BE2C (cell line): ENCODE results near the gene CDC20.

ENCODE experiments used
- DNase-seq: peaks from one replicate; pipeline ENCODE4 v3.0.0-alpha.2; 2020
- H3K27me3 ChIP-seq: fragments of 250-450 bp; sonication (Bioruptor Pico); 2 replicates; pipeline ENCODE4 v1.5.1; 2020; ENCODE audit warnings: mild to moderate bottlenecking
- H3K36me3 ChIP-seq: fragments of 250-450 bp; sonication (Bioruptor Pico); 2 replicates; pipeline ENCODE4 v1.5.1; 2020; ENCODE audit warnings: mild to moderate bottlenecking
- H3K4me1 ChIP-seq: fragments of 250-450 bp; sonication (Bioruptor Pico); 2 replicates; pipeline ENCODE4 v1.5.1; 2020
- H3K4me3 ChIP-seq: 2 replicates; pipeline ENCODE4 v1.5.1; 2011; ENCODE audit warnings: low read depth, low read length
- H3K9me3 ChIP-seq: fragments of 250-450 bp; sonication (Bioruptor Pico); 2 replicates; pipeline ENCODE4 v1.5.1; 2020
- TF ChIP-seq, protein P1 (sequence below): IDR thresholded peaks from 2 replicates; pipeline ENCODE4 v1.5.1; 2012; ENCODE audit warnings: mild to moderate bottlenecking, low read depth, low read length

Gene CDC20

DNA sequence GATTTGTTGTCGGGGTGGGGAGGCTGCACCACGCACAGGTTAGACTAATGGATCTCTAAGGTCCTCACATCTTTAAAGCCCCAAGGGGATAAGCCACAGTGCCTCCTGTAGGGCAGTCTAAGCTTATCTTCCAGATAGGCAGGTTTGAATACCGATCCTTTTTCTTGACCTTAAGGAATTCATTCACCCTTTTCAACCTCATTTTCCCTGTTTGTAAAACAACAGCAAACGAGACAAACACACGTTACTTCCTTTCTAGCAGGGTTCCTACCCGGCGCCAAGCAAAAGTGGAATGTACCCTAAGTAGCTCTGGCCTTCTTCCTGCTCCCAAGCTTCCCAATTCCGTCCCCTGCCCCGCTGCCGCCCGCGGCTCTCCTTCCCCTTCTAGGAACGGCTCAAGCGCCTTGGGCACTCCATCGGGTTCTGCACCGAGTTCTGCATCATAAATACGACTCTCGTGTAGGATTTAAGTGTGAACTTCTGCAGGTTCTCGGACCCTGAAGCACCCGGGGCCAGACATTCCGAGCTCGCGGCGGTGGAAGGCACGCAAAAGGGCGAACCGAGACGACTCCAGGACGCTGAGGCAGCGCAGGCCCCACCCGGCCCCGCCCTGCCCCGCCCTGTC is 548 bp upstream of the CDC20 start:
- peaks cover 24% of the 10 kb centered on the region for H3K36me3 ChIP-seq
- TF ChIP-seq, protein P1, sequence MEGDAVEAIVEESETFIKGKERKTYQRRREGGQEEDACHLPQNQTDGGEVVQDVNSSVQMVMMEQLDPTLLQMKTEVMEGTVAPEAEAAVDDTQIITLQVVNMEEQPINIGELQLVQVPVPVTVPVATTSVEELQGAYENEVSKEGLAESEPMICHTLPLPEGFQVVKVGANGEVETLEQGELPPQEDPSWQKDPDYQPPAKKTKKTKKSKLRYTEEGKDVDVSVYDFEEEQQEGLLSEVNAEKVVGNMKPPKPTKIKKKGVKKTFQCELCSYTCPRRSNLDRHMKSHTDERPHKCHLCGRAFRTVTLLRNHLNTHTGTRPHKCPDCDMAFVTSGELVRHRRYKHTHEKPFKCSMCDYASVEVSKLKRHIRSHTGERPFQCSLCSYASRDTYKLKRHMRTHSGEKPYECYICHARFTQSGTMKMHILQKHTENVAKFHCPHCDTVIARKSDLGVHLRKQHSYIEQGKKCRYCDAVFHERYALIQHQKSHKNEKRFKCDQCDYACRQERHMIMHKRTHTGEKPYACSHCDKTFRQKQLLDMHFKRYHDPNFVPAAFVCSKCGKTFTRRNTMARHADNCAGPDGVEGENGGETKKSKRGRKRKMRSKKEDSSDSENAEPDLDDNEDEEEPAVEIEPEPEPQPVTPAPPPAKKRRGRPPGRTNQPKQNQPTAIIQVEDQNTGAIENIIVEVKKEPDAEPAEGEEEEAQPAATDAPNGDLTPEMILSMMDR: peak; percentile 27; the same call in 1 of the 2 replicates
- DNase-seq: peak; percentile 18
- no peaks in the 10 kb centered on the region for H3K27me3 ChIP-seq
- H3K4me1 ChIP-seq: no peaks in the 10 kb centered on the region
- H3K9me3 ChIP-seq: no peaks in the 10 kb centered on the region
- peak overlapping the region; percentile 76 for H3K4me3 ChIP-seq

DNA sequence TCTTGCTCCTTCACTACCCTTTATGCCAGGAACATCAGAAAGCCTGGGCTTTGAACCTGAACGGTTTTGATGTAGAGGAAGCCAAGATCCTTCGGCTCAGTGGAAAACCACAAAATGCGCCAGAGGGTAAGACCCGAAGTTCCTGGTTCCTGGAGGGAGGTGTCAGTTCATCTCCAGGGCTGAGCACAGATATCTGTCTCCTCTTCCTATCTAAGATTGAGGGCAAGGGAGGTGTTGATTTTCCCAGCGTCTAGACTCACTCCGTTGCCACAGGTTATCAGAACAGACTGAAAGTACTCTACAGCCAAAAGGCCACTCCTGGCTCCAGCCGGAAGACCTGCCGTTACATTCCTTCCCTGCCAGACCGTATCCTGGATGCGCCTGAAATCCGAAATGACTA is 915 bp downstream of the CDC20 start:
- no peaks in the 10 kb centered on the region for H3K4me1 ChIP-seq
- H3K36me3 ChIP-seq: peaks cover 27% of the 10 kb centered on the region
- no peaks in the 10 kb centered on the region for H3K27me3 ChIP-seq
- TF ChIP-seq, protein P1: no peak
- H3K9me3 ChIP-seq: no peaks in the 10 kb centered on the region
- H3K4me3 ChIP-seq: peak overlapping the region; percentile 73
- no peak for DNase-seq

DNA sequence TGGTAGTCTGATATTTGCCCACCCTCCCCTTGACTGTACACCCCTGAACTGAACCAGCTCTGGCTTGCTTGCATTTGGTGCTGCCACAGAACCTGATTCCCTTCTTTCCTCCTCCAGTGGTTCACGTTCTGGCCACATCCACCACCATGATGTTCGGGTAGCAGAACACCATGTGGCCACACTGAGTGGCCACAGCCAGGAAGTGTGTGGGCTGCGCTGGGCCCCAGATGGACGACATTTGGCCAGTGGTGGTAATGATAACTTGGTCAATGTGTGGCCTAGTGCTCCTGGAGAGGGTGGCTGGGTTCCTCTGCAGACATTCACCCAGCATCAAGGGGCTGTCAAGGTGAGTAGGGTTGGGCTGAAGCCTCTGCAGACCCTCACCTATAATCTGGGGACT is 1.8 kb downstream of the CDC20 start:
- peaks cover 27% of the 10 kb centered on the region for H3K36me3 ChIP-seq
- peak overlapping the region; percentile 73 for H3K4me3 ChIP-seq
- TF ChIP-seq, protein P1: no peak
- H3K27me3 ChIP-seq: no peaks in the 10 kb centered on the region
- no peak for DNase-seq
- H3K4me1 ChIP-seq: no peaks in the 10 kb centered on the region
- H3K9me3 ChIP-seq: no peaks in the 10 kb centered on the region

DNA sequence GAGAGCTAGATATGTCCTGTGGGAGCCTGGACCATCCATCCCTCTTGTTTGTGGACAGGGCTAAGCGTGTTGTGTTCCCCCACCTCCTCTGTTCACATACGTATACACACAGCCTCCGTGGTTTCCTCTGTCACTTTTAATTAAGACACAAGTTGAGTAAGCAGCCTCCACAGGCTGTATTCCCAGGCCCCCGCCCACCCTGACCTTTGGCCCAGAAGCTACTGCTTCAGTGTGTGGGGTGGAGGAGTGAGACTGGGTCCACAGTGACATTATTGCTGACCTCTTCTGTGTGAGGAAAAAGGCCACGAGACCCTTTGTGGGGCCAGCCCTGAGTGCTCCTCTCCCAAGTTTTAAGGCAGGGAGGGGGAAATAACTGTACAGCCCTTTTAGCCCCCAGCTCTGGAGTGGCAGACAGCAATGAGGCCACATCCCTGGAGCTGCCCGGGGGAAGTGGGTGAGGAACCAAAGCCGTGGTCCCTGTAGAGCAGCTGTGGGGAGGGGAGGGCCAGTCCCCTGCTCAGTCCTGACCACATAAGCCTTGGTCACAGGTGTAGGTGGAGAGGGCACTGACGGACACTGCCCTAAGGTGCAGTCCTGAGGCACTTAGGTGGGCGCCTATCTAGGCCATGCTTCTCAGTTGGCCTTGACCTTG is 4.6 kb downstream of the CDC20 start:
- Histone ChIP-seq H3K27me3 (no peaks in the 10 kb centered on the region), H3K4me3 (no peak overlapping the region), H3K4me1 (no peaks in the 10 kb centered on the region), H3K36me3 (peaks cover 27% of the 10 kb centered on the region), H3K9me3 (no peaks in the 10 kb centered on the region)
- TF ChIP-seq, protein P1: no peak
- DNase-seq: no peak

DNA sequence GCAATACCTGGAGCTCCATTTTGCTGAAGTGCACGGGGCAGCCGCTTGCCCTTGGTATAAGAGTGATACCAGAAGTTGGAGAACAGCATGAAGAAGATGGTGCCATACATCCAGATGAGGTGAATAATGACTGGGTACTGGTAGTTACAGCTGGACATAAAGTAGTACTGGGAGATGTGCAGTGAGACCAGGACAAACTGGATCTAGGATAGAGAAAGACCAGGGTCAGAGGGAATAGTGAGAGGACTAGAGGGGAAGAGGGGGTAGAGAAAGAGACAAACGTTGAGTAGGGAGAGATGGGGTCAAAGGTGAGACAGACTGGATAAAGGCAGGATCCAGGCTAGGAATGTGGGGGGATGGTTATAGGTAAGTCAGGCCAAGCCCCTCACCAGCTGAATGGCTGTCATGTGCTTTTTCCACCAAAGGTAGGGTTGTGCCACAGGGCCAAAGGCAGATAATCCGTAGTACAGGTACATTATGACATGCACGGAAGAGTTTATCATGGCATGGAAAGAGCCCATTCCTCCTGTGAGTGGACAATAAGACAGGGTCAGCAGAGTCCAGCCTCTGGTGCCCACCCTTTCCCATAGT is 5.2 kb downstream of the CDC20 start:
- Histone ChIP-seq H3K27me3 (no peaks in the 10 kb centered on the region), H3K4me1 (no peaks in the 10 kb centered on the region), H3K36me3 (peaks cover 27% of the 10 kb centered on the region), H3K4me3 (no peak overlapping the region), H3K9me3 (no peaks in the 10 kb centered on the region)
- TF ChIP-seq, protein P1: no peak
- no peak for DNase-seq

DNA sequence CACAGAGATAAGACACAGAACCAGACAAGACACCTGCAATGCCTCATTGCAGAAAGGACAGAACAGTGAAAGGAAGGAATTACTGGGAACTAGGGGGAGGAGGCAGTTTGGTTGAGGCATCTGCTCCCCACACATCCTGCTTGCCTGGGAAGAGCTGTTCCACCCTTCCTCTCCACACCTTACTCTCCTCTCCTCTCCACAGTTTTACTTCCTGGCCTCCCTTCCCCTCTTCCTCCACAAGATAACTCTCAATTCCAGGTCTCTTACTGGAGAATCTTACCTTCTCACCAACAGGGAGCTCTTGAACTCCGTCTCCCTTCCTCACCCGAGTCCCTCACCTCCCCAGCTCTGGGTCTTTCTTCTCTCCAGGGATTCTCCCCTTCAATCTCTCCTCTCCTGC is 6.9 kb downstream of the CDC20 start:
- Histone ChIP-seq H3K4me3 (no peak overlapping the region), H3K36me3 (peaks cover 17% of the 10 kb centered on the region), H3K9me3 (no peaks in the 10 kb centered on the region), H3K4me1 (no peaks in the 10 kb centered on the region), H3K27me3 (no peaks in the 10 kb centered on the region)
- TF ChIP-seq, protein P1: no peak
- DNase-seq: no peak
